ENCODE results near the gene PAGE2B. TPM values are rescaled to one million over a fixed set of nuclear protein-coding genes. Genes with fewer than 3 reads are reported as not detected.

The PAGE2B gene
- total RNA-seq, 2 donors from 2014 or later: not detected

- no peaks in the 10 kb centered on the region for H3K36me3 ChIP-seq (replicated peaks in 1 of 2; ENCODE audit: insufficient read depth in 1 of 2, low read depth in 2 of 2)
- H3K27me3 ChIP-seq: no peaks in the 10 kb centered on the region
- DNase-seq: no peak
- no peak overlapping the region for H3K4me3 ChIP-seq
- no peaks in the 10 kb centered on the region for H3K9me3 ChIP-seq
- WGBS, 2 donors: 87 to 100% methylated on average over 1 to 3 of the region's 3 CpGs
- ATAC-seq: no peak
- intact Hi-C loops (cut with DNase I): no loop called here
- H3K4me1 ChIP-seq: no peaks in the 10 kb centered on the region
- no peak overlapping the region for H3K27ac ChIP-seq
- TF ChIP-seq CTCF (IDR thresholded peaks at IDR 0.05) (no peak), POLR2A (IDR thresholded peaks at IDR 0.05) (no peak)
These were observed 2.5 kb upstream of the PAGE2B start for GRCh38 chrX:55072286-55072685.

- ATAC-seq (no peak), DNase-seq (no peak)
- Histone ChIP-seq H3K4me1 (no peaks in the 10 kb centered on the region), H3K36me3 (replicated peaks in 1 of 2; ENCODE audit: insufficient read depth in 1 of 2, low read depth in 2 of 2) (no peaks in the 10 kb centered on the region), H3K9me3 (no peaks in the 10 kb centered on the region), H3K4me3 (no peak within 1 kb of the TSS), H3K27ac (no peak within 1 kb of the TSS), H3K27me3 (no peaks in the 10 kb centered on the region)
- TF ChIP-seq POLR2A (IDR thresholded peaks at IDR 0.05): no peak
- no peak for TF ChIP-seq CTCF (IDR thresholded peaks at IDR 0.05)
- intact Hi-C loops (cut with DNase I): no loop called here
- 84 to 89% methylated on average over 13 to 24 of the region's 30 CpGs for whole genome bisulfite sequencing, 2 donors
These were observed 14.1 kb downstream of the PAGE2B start, which contains the start of gene PAGE2 for GRCh38 chrX:55088795-55089489. TSS of gene PAGE2 (plus strand) at chrX:55089018. CDS start at chrX:55090021, 1,003 bp downstream.

- H3K27me3 ChIP-seq: no peaks in the 10 kb centered on the region
- no peaks in the 10 kb centered on the region for H3K9me3 ChIP-seq
- ATAC-seq (no peak), DNase-seq (no peak)
- H3K4me1 ChIP-seq: no peaks in the 10 kb centered on the region
- WGBS, 2 donors: 38 to 45% methylated on average over 2 of the region's 2 CpGs
- intact Hi-C loops (cut with DNase I): no loop called here
- TF ChIP-seq POLR2A (IDR thresholded peaks at IDR 0.05) (no peak), CTCF (IDR thresholded peaks at IDR 0.05) (no peak)
- H3K27ac ChIP-seq: no peak overlapping the region
- H3K36me3 ChIP-seq (replicated peaks in 1 of 2; ENCODE audit: insufficient read depth in 1 of 2, low read depth in 2 of 2): no peaks in the 10 kb centered on the region
- no peak overlapping the region for H3K4me3 ChIP-seq
These were observed 23.9 kb downstream of the PAGE2B start for GRCh38 chrX:55098691-55099090.

GRCh38 chrX:55099162-55099561 is 24.3 kb downstream of the PAGE2B start:
- Histone ChIP-seq H3K27me3 (no peaks in the 10 kb centered on the region), H3K27ac (no peak overlapping the region), H3K4me1 (no peaks in the 10 kb centered on the region), H3K4me3 (no peak overlapping the region), H3K36me3 (replicated peaks in 1 of 2; ENCODE audit: insufficient read depth in 1 of 2, low read depth in 2 of 2) (no peaks in the 10 kb centered on the region), H3K9me3 (no peaks in the 10 kb centered on the region)
- ATAC-seq (no peak), DNase-seq (no peak)
- intact Hi-C loops (cut with DNase I): no loop called here
- TF ChIP-seq POLR2A (IDR thresholded peaks at IDR 0.05) (no peak), CTCF (IDR thresholded peaks at IDR 0.05) (no peak)
- WGBS, 2 donors: 14 to 36% methylated on average over 1 of the region's 1 CpG

- 55 to 58% methylated on average over 3 of the region's 3 CpGs for WGBS, 2 donors
- ATAC-seq (no peak), DNase-seq (no peak)
- Histone ChIP-seq H3K36me3 (replicated peaks in 1 of 2; ENCODE audit: insufficient read depth in 1 of 2, low read depth in 2 of 2) (no peaks in the 10 kb centered on the region), H3K4me1 (no peaks in the 10 kb centered on the region), H3K27ac (no peak overlapping the region), H3K4me3 (no peak overlapping the region), H3K27me3 (no peaks in the 10 kb centered on the region), H3K9me3 (no peaks in the 10 kb centered on the region)
- TF ChIP-seq POLR2A (IDR thresholded peaks at IDR 0.05) (no peak), CTCF (IDR thresholded peaks at IDR 0.05) (no peak)
- intact Hi-C loops (cut with DNase I): no loop called here
These were observed 27.9 kb downstream of the PAGE2B start for GRCh38 chrX:55102754-55103153.
